ENCODE results near the gene BAIAP2L1.

DNA sequence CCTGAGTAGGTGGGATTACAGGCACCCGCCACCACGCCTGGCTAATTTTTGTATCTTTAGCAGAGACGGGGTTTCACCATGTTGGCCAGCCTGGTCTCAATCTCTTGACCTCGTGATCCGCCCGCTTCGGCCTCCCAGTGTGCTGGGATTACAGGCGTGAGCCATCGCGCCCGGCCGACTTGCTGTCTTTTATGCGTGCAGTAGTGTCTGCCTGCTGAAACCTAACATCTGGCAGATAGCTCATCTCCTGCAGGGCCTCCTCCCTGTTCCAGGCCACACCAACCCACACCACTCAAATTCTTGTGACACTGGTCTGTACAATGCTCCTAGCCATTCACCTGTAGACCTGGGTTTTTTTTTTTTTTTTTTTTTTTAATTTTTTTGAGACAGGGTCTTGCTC, 41.5 kb downstream of the BAIAP2L1 start:
- TF ChIP-seq POLR2A (IDR thresholded peaks at IDR 0.05) (no peak), EP300 (IDR thresholded peaks at IDR 0.05) (no peak), POLR2AphosphoS5 (IDR thresholded peaks at IDR 0.05) (no peak)
- TF ChIP-seq, protein P1, sequence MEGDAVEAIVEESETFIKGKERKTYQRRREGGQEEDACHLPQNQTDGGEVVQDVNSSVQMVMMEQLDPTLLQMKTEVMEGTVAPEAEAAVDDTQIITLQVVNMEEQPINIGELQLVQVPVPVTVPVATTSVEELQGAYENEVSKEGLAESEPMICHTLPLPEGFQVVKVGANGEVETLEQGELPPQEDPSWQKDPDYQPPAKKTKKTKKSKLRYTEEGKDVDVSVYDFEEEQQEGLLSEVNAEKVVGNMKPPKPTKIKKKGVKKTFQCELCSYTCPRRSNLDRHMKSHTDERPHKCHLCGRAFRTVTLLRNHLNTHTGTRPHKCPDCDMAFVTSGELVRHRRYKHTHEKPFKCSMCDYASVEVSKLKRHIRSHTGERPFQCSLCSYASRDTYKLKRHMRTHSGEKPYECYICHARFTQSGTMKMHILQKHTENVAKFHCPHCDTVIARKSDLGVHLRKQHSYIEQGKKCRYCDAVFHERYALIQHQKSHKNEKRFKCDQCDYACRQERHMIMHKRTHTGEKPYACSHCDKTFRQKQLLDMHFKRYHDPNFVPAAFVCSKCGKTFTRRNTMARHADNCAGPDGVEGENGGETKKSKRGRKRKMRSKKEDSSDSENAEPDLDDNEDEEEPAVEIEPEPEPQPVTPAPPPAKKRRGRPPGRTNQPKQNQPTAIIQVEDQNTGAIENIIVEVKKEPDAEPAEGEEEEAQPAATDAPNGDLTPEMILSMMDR (IDR thresholded peaks at IDR 0.05) = no peak
